GM12878 (cell line): ENCODE results near the gene HCN3. TPM values are rescaled to one million over a fixed set of nuclear protein-coding genes. Genes with fewer than 3 reads are reported as not detected.
A peak's percentile ranks its signal among the peaks of the same experiment; 100 is the strongest.

Experiments
- ATAC-seq: fragments of 200-7000 bp; cut with Tn5 transposase; 3 replicates; pipeline ENCODE4 v1.9.1; 2020; ENCODE audit warnings: mild to moderate bottlenecking, moderate library complexity
- BruUV-seq: library from RNA; stranded (reverse); fragments of 400-500 nt; replicated peaks from 2 replicates; lab custom pipeline; 2021; lab: Mats Ljungman, UMichigan
- CTCF ChIA-PET: fragments of 300-600 bp; sonication (Branson Sonifier 250); formaldehyde crosslinking; extraction: SDS; loops from one replicate; lab custom pipeline; 2021; ENCODE audit warnings: inconsistent platforms; lab: Yijun Ruan, JAX
- POLR2A ChIA-PET: fragments of 350-600 bp; formaldehyde crosslinking; extraction: SDS; loops from one replicate; lab custom pipeline; 2021; ENCODE audit warnings: inconsistent platforms; lab: Charles Lee
- RAD21 ChIA-PET: fragments of 300-600 bp; sonication (Branson Sonifier 250); formaldehyde crosslinking; loops from one replicate; lab custom pipeline; 2023; ENCODE audit warnings: antibody characterized with exemption; ENCODE audit not compliant: unreplicated experiment; lab: Charles Lee
- SMC1A ChIA-PET: fragments of 300-600 bp; sonication (Branson Sonifier 250); formaldehyde crosslinking; loops from one replicate; lab custom pipeline; 2023; ENCODE audit not compliant: unreplicated experiment, uncharacterized antibody; lab: Charles Lee
- DNase-seq: peaks from one replicate; pipeline ENCODE4 v3.0.0-alpha.2; 2011; ENCODE audit warnings: low read depth, low spot score
- FAIRE-seq: peaks from 3 replicates; lab custom pipeline; 2011; peaks lifted over from hg19 to GRCh38; lab: Jason Lieb, UNC
- H2AFZ ChIP-seq: 2 replicates; pipeline ENCODE4 v1.6.0; 2011; ENCODE audit warnings: low read depth, low read length, control low read depth; ENCODE audit not compliant: control insufficient read depth
- H3K27ac ChIP-seq: 2 replicates; pipeline ENCODE4 v1.5.1; 2011; ENCODE audit warnings: control low read depth; ENCODE audit not compliant: control insufficient read depth, insufficient read depth
- H3K27me3 ChIP-seq, 2 experiments: replicated peaks in 1 of 2; 2 replicates each; pipeline versions ENCODE4 v1.6.0 to v1.6.1; 2011; ENCODE audit warnings: low read length in 1 of 2; ENCODE audit not compliant: control insufficient read depth in 2 of 2, insufficient read depth in 2 of 2
- H3K36me3 ChIP-seq, 2 experiments: 2 replicates each; pipeline ENCODE4 v1.5.1; 2011; ENCODE audit warnings: low read length in 1 of 2; ENCODE audit not compliant: control insufficient read depth in 2 of 2, insufficient read depth in 2 of 2
- H3K4me1 ChIP-seq: 2 replicates; pipeline ENCODE4 v1.6.1; 2011; ENCODE audit warnings: mild to moderate bottlenecking, low read length, moderate library complexity, mixed read lengths; ENCODE audit not compliant: control insufficient read depth, insufficient read depth
- H3K4me2 ChIP-seq: 2 replicates; pipeline ENCODE4 v1.6.0; 2011; ENCODE audit warnings: control low read depth; ENCODE audit not compliant: control insufficient read depth, insufficient read depth
- H3K4me3 ChIP-seq: fragments of 200-600 bp; sonication (generic); 2 replicates; pipeline ENCODE4 v1.5.1; 2016
- H3K79me2 ChIP-seq: 2 replicates; pipeline ENCODE4 v1.6.0; 2011; ENCODE audit warnings: low read length; ENCODE audit not compliant: control insufficient read depth, insufficient read depth
- H3K9ac ChIP-seq: 2 replicates; pipeline ENCODE4 v1.8.0; 2011; ENCODE audit warnings: low read length, control low read depth, mixed read lengths; ENCODE audit not compliant: control insufficient read depth, insufficient read depth
- H3K9me3 ChIP-seq: replicated peaks from 3 replicates; pipeline ENCODE4 v1.5.1; 2011; ENCODE audit warnings: mild to moderate bottlenecking, low read length; ENCODE audit not compliant: control insufficient read depth, insufficient read depth
- H4K20me1 ChIP-seq: 2 replicates; pipeline ENCODE4 v1.6.0; 2011; ENCODE audit not compliant: control insufficient read depth, insufficient read depth
- ATF2 ChIP-seq: IDR thresholded peaks from 2 replicates; pipeline ENCODE4 v1.6.1; 2012; ENCODE audit warnings: low read length, inconsistent platforms
- CTCF ChIP-seq, 3 experiments: IDR thresholded peaks in 2 of 3; conservative IDR thresholded peaks in 1 of 3; 2 replicates each; pipeline ENCODE4 v1.5.1; 2011; ENCODE audit warnings: low read depth in 3 of 3, low read length in 3 of 3, mild to moderate bottlenecking in 3 of 3, control low read depth in 2 of 3, moderate library complexity in 2 of 3, inconsistent platforms in 1 of 3, mixed read lengths in 1 of 3; ENCODE audit not compliant: control insufficient read depth in 2 of 3, insufficient read depth in 1 of 3; ENCODE audit errors: extremely low read depth in 1 of 3
- SRF ChIP-seq, 2 experiments: IDR thresholded peaks; 2 replicates each; pipeline ENCODE4 v1.6.1; 2011; ENCODE audit warnings: low read depth in 2 of 2, low read length in 2 of 2, mild to moderate bottlenecking in 1 of 2, moderate library complexity in 1 of 2
- TBL1XR1 ChIP-seq: IDR thresholded peaks from 2 replicates; pipeline ENCODE4 v1.6.1; 2012; ENCODE audit warnings: low read depth, low read length, improper control_type of control experiment
- USF2 ChIP-seq: IDR thresholded peaks from 2 replicates; pipeline ENCODE4 v1.6.1; 2011; ENCODE audit warnings: low read depth, low read length, improper control_type of control experiment, borderline replicate concordance
- ZBTB4 ChIP-seq: fragments of 450-650 bp; formaldehyde crosslinking; IDR thresholded peaks from 2 replicates; pipeline ENCODE4 v1.4.0; 2022; ENCODE audit warnings: mild to moderate bottlenecking, moderate library complexity
- ZNF592 ChIP-seq: fragments of 450-650 bp; IDR thresholded peaks from 2 replicates; pipeline ENCODE4 v1.6.1; 2017; ENCODE audit warnings: mild to moderate bottlenecking, moderate library complexity
- WGBS: methylation state at CpG from one replicate; pipeline ENCODE4 v1.1.6; 2016; ENCODE audit warnings: low lambda C conversion rate; ENCODE audit not compliant: insufficient replicate concordance, insufficient coverage; ENCODE audit errors: missing lambda C conversion rate; 5-methylcytosine and 5-hydroxymethylcytosine counted together
- in situ Hi-C: fragments of 300-500 bp; cut with MboI; formaldehyde crosslinking; loops from 9 replicates; pipeline ENCODE4 v1.14.3; 2018; ENCODE audit warnings: mixed read lengths
- intact Hi-C: fragments of 100-400 bp; cut with micrococcal nuclease; formaldehyde crosslinking; loops from one replicate; pipeline ENCODE4 v1.14.2; 2022; ENCODE audit not compliant: unreplicated experiment
- polyA plus RNA-seq, 11 experiments: library from polyadenylated mRNA; depleted of rRNA in 4 of 11; unstranded in 6 of 11; stranded (reverse) in 5 of 11; fragments of >200 nt; fragmentation: Nextera tagmentation in 4 of 11; fragmentation: Illumina TruSeq in 1 of 11; extraction: Ambion mirVana in 4 of 11; extraction: Trizol in 1 of 11; gene quantifications; 1 replicate in 1 of 11; 2 replicates in 10 of 11; pipeline versions ENCODE4 v1.2.1 to v1.2.3, GENCODE V29; 2011 to 2016; ENCODE audit warnings: inconsistent platforms in 2 of 11, missing spikeins in 2 of 11, low read depth in 1 of 11
- total RNA-seq, 4 experiments: library from RNA; depleted of rRNA in 3 of 4; stranded (reverse); fragments of >200 nt in 3 of 4; fragmentation: Illumina TruSeq in 1 of 4; extraction: Trizol in 1 of 4; gene quantifications; 2 replicates each; pipeline versions ENCODE4 v1.2.1 to v1.2.3, GENCODE V29; 2013 to 2021

The HCN3 gene
- total and polyA plus RNA-seq, 10 of the 15 experiments (the other 5 are each of a cell fraction or from before 2014, with no cell fraction given): 0.08 to 4.1 (median 1.8) TPM

- TF ChIP-seq TBL1XR1: no peak
These were observed 28.7 kb downstream of the HCN3 start (continued) for GRCh38 chr1:155305881-155306391.

- ChIA-PET SMC1A (interaction anchor here (1.0 to 5.8 kb wide), 7 partner anchors 10 to 287 kb away, joined by 3 to 44 read pairs (median 4); partner anchors contain the start of genes ENTREP3 and SCAMP3), RAD21 (interaction anchor here (1.3 to 4.8 kb wide), 4 partner anchors 17 to 57 kb away, joined by 6 to 44 read pairs (median 14); partner anchors contain the start of genes CLK2 and SCAMP3), CTCF (interaction anchor here (0.9 to 5.3 kb wide), 11 partner anchors 9 to 134 kb away, joined by 3 to 74 read pairs (median 5); partner anchors contain the start of genes CLK2, KRTCAP2 and RUSC1), POLR2A (interaction anchor here (0.7 to 4.4 kb wide), 11 partner anchors 10 to 223 kb away, joined by 3 to 41 read pairs (median 6); partner anchors contain the start of genes CLK2 and HCN3)
- Histone ChIP-seq H3K27ac (peak overlapping the region; percentile 99), H4K20me1 (no peaks in the 10 kb centered on the region), H3K4me3 (peak overlapping the region; percentile 43; the same call in 1 of the 2 replicates), H3K36me3 (peaks cover 0 to 9% of the 10 kb centered on the region in 2 experiments; a peak in 3 of 4 replicates), H3K4me1 (peaks cover 14% of the 10 kb centered on the region), H3K27me3 (no peaks in the 10 kb centered on the region), H3K9me3 (no peaks in the 10 kb centered on the region), H3K79me2 (peaks cover 36% of the 10 kb centered on the region), H3K9ac (no peak overlapping the region), H2AFZ (no peak overlapping the region), H3K4me2 (peak overlapping the region; percentile 52)
- FAIRE-seq (no peak), ATAC-seq (peak; percentile 18), DNase-seq (no peak)
- WGBS: 69% methylated on average over 6 of the region's 6 CpGs
- no TSS peak for BruUV-seq
- in situ Hi-C loops (no loop called here), intact Hi-C loops (no loop called here)
- TF ChIP-seq ZBTB4 (CRISPR knock-in tag): peak; percentile 75
- TF ChIP-seq ATF2: no peak
- TF ChIP-seq CTCF (IDR thresholded peaks at IDR 0.05 in 2 of 3, conservative IDR thresholded peaks at IDR 0.05 in 1 of 3; ENCODE audit: control insufficient read depth in 2 of 3, extremely low read depth in 1 of 3, insufficient read depth in 1 of 3, low read depth in 3 of 3, low read length in 3 of 3): peak; percentile 34 to 39 (median 35); a peak in 3 of 6 replicates
- peak; percentile 96 for TF ChIP-seq ZNF592
- TF ChIP-seq SRF (IDR thresholded peaks at IDR 0.05; ENCODE audit: low read depth in 2 of 2, low read length in 2 of 2): no peak
- TF ChIP-seq USF2: no peak
These were observed 30.0 kb downstream of the HCN3 start for GRCh38 chr1:155307247-155307740.
